Astrocyte (in vitro differentiated cells and primary cell): ENCODE results near the gene FBXL16. TPM values are rescaled to one million over a fixed set of nuclear protein-coding genes. Genes with fewer than 3 reads are reported as not detected.

ENCODE experiments used
- DNase-seq: peaks from one replicate; pipeline ENCODE4 v3.0.0-alpha.2; 2010; ENCODE audit warnings: low read depth
- FAIRE-seq: peaks from 2 replicates; lab custom pipeline; 2011; peaks lifted over from hg19 to GRCh38; lab: Jason Lieb, UNC
- H2AFZ ChIP-seq: 2 replicates; pipeline ENCODE4 v1.6.0; 2012; ENCODE audit warnings: low read depth, low read length, inconsistent platforms
- H3K27ac ChIP-seq: 2 replicates; pipeline ENCODE4 v1.5.1; 2011; ENCODE audit warnings: low read depth, low read length, inconsistent platforms
- H3K27me3 ChIP-seq: 2 replicates; pipeline ENCODE4 v1.6.0; 2011; ENCODE audit warnings: low read length, inconsistent platforms; ENCODE audit not compliant: insufficient read depth
- H3K36me3 ChIP-seq: 2 replicates; pipeline ENCODE4 v1.5.1; 2011; ENCODE audit warnings: low read length, inconsistent platforms; ENCODE audit not compliant: insufficient read depth
- H3K4me1 ChIP-seq: 2 replicates; pipeline ENCODE4 v1.5.1; 2011; ENCODE audit warnings: low read length, inconsistent platforms; ENCODE audit not compliant: insufficient read depth
- H3K4me2 ChIP-seq: 2 replicates; pipeline ENCODE4 v1.6.0; 2012; ENCODE audit warnings: low read length, inconsistent platforms
- H3K4me3 ChIP-seq: 2 replicates; pipeline ENCODE4 v1.5.1; 2011; ENCODE audit warnings: low read depth, mild to moderate bottlenecking, low read length, inconsistent platforms; ENCODE audit not compliant: insufficient read depth
- H3K79me2 ChIP-seq: 2 replicates; pipeline ENCODE4 v1.6.0; 2012; ENCODE audit warnings: mild to moderate bottlenecking, low read length, inconsistent platforms; ENCODE audit not compliant: insufficient read depth
- H3K9ac ChIP-seq: 2 replicates; pipeline ENCODE4 v1.6.0; 2012; ENCODE audit warnings: mild to moderate bottlenecking, low read length, inconsistent platforms
- H3K9me3 ChIP-seq: 2 replicates; pipeline ENCODE4 v1.5.1; 2012; ENCODE audit warnings: low read depth, mild to moderate bottlenecking, low read length, inconsistent platforms; ENCODE audit not compliant: insufficient read depth
- H4K20me1 ChIP-seq: 2 replicates; pipeline ENCODE4 v1.6.0; 2012; ENCODE audit warnings: low read length, inconsistent platforms; ENCODE audit not compliant: insufficient read depth
- H3K27ac Mint-ChIP-seq: one replicate; pipeline ENCODE4 v1.8.0; 2021; ENCODE audit warnings: mild to moderate bottlenecking, mixed read lengths; ENCODE audit not compliant: unreplicated experiment
- H3K27me3 Mint-ChIP-seq: one replicate; pipeline ENCODE4 v1.8.0; 2021; ENCODE audit warnings: low read depth, mixed read lengths; ENCODE audit not compliant: unreplicated experiment
- H3K36me3 Mint-ChIP-seq: one replicate; pipeline ENCODE4 v1.8.0; 2021; ENCODE audit warnings: low read depth, mixed read lengths; ENCODE audit not compliant: unreplicated experiment
- H3K4me1 Mint-ChIP-seq: one replicate; pipeline ENCODE4 v1.8.0; 2021; ENCODE audit warnings: low read depth, mixed read lengths; ENCODE audit not compliant: unreplicated experiment
- H3K4me3 Mint-ChIP-seq: one replicate; pipeline ENCODE4 v1.8.0; 2021; ENCODE audit warnings: mild to moderate bottlenecking, moderate library complexity, mixed read lengths; ENCODE audit not compliant: unreplicated experiment
- H3K9me3 Mint-ChIP-seq: one replicate; pipeline ENCODE4 v1.8.0; 2021; ENCODE audit warnings: mild to moderate bottlenecking, mixed read lengths; ENCODE audit not compliant: unreplicated experiment
- CTCF ChIP-seq: IDR thresholded peaks from 2 replicates; pipeline ENCODE4 v1.5.1; 2011; ENCODE audit warnings: low read depth, mild to moderate bottlenecking, inconsistent platforms, low read length, moderate library complexity; ENCODE audit not compliant: insufficient read depth
- EZH2 ChIP-seq: IDR thresholded peaks from 2 replicates; pipeline ENCODE4 v1.6.1; 2012; ENCODE audit warnings: mild to moderate bottlenecking, low read length, inconsistent platforms; ENCODE audit not compliant: insufficient read depth
- total RNA-seq: library from RNA; stranded (reverse); gene quantifications from 2 replicates; pipeline ENCODE4 v1.2.1, GENCODE V29; 2021

FBXL16 gene
- total RNA-seq, 1 donor from 2014 or later, result 5.2 TPM

- Histone ChIP-seq H3K4me1 (peaks cover 30% of the 10 kb centered on the region), H3K9ac (no peak overlapping the region), H3K79me2 (no peaks in the 10 kb centered on the region), H2AFZ (no peak overlapping the region), H3K27me3 (no peaks in the 10 kb centered on the region), H4K20me1 (peaks cover 16% of the 10 kb centered on the region), H3K36me3 (no peaks in the 10 kb centered on the region), H3K9me3 (no peaks in the 10 kb centered on the region), H3K4me3 (no peak overlapping the region), H3K27ac (no peak overlapping the region), H3K4me2 (no peak overlapping the region)
- H3K27ac Mint-ChIP-seq, result no peak overlapping the region
- H3K36me3 Mint-ChIP-seq, result no peaks in the 10 kb centered on the region
- no peaks in the 10 kb centered on the region for H3K9me3 Mint-ChIP-seq
- DNase-seq, result no peak
- no peaks in the 10 kb centered on the region for H3K4me1 Mint-ChIP-seq
- H3K27me3 Mint-ChIP-seq, result no peaks in the 10 kb centered on the region
- TF ChIP-seq EZH2 (no peak), CTCF (no peak)
- FAIRE-seq, result no peak
- no peak overlapping the region for H3K4me3 Mint-ChIP-seq
Measured at GRCh38 chr16:724188-725040, 18.8 kb upstream of the FBXL16 start.

- Mint-ChIP-seq H3K27me3 (no peaks in the 10 kb centered on the region), H3K36me3 (no peaks in the 10 kb centered on the region), H3K27ac (no peak overlapping the region), H3K9me3 (no peaks in the 10 kb centered on the region), H3K4me3 (no peak overlapping the region), H3K4me1 (no peaks in the 10 kb centered on the region)
- no peaks in the 10 kb centered on the region for H3K27me3 ChIP-seq
- peaks cover 30% of the 10 kb centered on the region for H3K4me1 ChIP-seq
- no peaks in the 10 kb centered on the region for H3K36me3 ChIP-seq
- no peaks in the 10 kb centered on the region for H3K9me3 ChIP-seq
- FAIRE-seq (no peak), DNase-seq (no peak)
- no peak overlapping the region for H3K4me3 ChIP-seq
- no peak overlapping the region for H2AFZ ChIP-seq
- TF ChIP-seq EZH2, result no peak
- no peak for TF ChIP-seq CTCF
- no peak overlapping the region for H3K9ac ChIP-seq
- H3K27ac ChIP-seq, result no peak overlapping the region
- H4K20me1 ChIP-seq, result peaks cover 23% of the 10 kb centered on the region
- no peaks in the 10 kb centered on the region for H3K79me2 ChIP-seq
- H3K4me2 ChIP-seq, result no peak overlapping the region
Measured at GRCh38 chr16:723695-724094, 18.1 kb upstream of the FBXL16 start.
